WERI-Rb-1 (cell line): ENCODE results near the gene RETREG3.

Source experiments
- DNase-seq: peaks from one replicate; pipeline ENCODE4 v3.0.0-alpha.2; 2020
- H3K27ac ChIP-seq: fragments of 250-450 bp; sonication (Bioruptor Pico); 2 replicates; pipeline ENCODE4 v1.5.1; 2020; ENCODE audit warnings: mild to moderate bottlenecking, moderate library complexity
- H3K27me3 ChIP-seq: fragments of 250-450 bp; sonication (Bioruptor Pico); 2 replicates; pipeline ENCODE4 v1.5.1; 2021; ENCODE audit warnings: mild to moderate bottlenecking, low read depth, moderate library complexity; ENCODE audit not compliant: insufficient read depth, severe bottlenecking
- H3K36me3 ChIP-seq: fragments of 250-450 bp; sonication (Bioruptor Pico); 2 replicates; pipeline ENCODE4 v1.5.1; 2020; ENCODE audit warnings: mild to moderate bottlenecking, moderate library complexity
- H3K4me3 ChIP-seq: 2 replicates; pipeline ENCODE4 v1.5.1; 2011; ENCODE audit warnings: low read depth, mild to moderate bottlenecking, control low read depth, low read length
- H3K9me3 ChIP-seq: fragments of 250-450 bp; sonication (Bioruptor Pico); 2 replicates; pipeline ENCODE4 v1.5.1; 2021; ENCODE audit warnings: mild to moderate bottlenecking, moderate library complexity; ENCODE audit not compliant: severe bottlenecking
- TF ChIP-seq, protein P1 (sequence below): IDR thresholded peaks from 2 replicates; pipeline ENCODE4 v1.5.1; 2011; ENCODE audit warnings: low read depth, mild to moderate bottlenecking, control low read depth, inconsistent platforms, low read length

Gene RETREG3

GRCh38 chr17:42581744-42582270 lies 27.4 kb downstream of the RETREG3 start:
- H3K36me3 ChIP-seq = peaks cover 72% of the 10 kb centered on the region
- H3K4me3 ChIP-seq = no peak overlapping the region
- no peaks in the 10 kb centered on the region for H3K9me3 ChIP-seq
- H3K27ac ChIP-seq = no peak overlapping the region
- TF ChIP-seq, protein P1, sequence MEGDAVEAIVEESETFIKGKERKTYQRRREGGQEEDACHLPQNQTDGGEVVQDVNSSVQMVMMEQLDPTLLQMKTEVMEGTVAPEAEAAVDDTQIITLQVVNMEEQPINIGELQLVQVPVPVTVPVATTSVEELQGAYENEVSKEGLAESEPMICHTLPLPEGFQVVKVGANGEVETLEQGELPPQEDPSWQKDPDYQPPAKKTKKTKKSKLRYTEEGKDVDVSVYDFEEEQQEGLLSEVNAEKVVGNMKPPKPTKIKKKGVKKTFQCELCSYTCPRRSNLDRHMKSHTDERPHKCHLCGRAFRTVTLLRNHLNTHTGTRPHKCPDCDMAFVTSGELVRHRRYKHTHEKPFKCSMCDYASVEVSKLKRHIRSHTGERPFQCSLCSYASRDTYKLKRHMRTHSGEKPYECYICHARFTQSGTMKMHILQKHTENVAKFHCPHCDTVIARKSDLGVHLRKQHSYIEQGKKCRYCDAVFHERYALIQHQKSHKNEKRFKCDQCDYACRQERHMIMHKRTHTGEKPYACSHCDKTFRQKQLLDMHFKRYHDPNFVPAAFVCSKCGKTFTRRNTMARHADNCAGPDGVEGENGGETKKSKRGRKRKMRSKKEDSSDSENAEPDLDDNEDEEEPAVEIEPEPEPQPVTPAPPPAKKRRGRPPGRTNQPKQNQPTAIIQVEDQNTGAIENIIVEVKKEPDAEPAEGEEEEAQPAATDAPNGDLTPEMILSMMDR = no peak
- DNase-seq = no peak
- H3K27me3 ChIP-seq = no peaks in the 10 kb centered on the region

DNA sequence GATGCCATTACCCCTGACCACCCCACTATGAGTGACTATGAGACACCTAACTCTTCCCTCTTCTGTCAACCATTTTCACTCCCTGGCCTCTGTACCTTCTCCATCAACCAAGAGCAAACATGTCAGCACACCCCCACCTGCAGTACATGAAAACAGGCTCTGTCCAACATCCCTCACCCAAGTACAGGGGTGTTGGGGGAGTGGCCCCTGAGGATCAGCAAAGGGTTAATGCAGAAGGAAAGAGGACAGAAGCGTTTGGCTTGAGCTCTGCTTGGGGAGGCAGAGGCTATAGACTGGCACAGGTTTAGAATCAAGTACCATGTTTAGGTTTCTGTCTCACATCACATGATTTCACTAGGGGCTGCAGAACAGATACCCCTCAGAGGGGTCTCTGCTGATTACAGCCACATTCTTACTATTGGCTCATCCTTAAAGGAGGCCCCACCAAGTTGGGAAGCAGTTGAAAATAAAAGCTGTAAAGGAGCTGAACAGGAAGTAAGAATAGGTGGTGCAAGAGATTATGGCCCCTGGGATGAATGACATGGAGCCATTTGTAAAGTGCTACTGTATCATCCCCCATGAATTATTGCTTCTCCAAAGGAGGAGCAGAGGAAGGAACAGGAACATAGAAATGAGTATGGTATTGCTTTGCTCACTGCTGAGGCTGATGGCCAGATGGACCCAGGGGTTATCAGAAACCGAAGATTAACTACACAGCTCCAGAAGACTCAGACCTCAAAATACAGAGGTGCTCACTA lies 29.2 kb downstream of the RETREG3 start:
- peak; percentile 47 for DNase-seq
- Histone ChIP-seq H3K27ac (peak overlapping the region; percentile 9), H3K4me3 (no peak overlapping the region), H3K36me3 (peaks cover 73% of the 10 kb centered on the region), H3K27me3 (no peaks in the 10 kb centered on the region), H3K9me3 (no peaks in the 10 kb centered on the region)
- TF ChIP-seq, protein P1 = no peak

DNA sequence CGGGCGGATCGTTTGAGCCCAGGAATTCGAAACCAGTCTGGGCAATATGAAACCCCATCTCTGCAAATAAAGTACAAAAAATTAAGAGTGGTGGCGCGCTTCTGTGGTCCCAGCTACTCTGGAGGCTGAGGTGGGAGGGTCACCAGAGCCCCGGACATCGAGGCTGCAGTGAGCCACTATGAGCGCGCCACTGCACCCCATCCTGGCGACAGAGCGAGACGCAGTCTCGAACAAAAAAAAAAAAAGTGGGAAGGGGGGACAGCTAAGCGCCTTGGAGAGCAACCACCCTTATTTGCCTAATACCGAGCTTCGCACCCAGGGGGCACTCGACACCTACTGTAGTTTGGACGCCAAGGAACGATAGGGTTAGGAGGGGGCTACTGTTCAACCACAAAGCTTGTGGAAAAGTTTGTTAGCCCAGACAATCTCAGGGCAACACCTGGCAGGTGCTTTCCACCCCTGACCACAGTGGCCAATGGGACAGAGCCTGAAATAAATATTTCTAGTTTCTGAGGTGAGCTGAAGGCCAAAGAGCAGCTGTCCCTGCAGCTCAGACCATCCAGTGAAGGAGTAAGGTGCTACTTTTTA lies 30.8 kb downstream of the RETREG3 start:
- no peaks in the 10 kb centered on the region for H3K9me3 ChIP-seq
- H3K27me3 ChIP-seq = no peaks in the 10 kb centered on the region
- H3K27ac ChIP-seq = peak overlapping the region; percentile 87
- peak overlapping the region; percentile 89 for H3K4me3 ChIP-seq
- H3K36me3 ChIP-seq = peaks cover 75% of the 10 kb centered on the region
- TF ChIP-seq, protein P1 = peak; percentile 89
- DNase-seq = peak; percentile 96

DNA sequence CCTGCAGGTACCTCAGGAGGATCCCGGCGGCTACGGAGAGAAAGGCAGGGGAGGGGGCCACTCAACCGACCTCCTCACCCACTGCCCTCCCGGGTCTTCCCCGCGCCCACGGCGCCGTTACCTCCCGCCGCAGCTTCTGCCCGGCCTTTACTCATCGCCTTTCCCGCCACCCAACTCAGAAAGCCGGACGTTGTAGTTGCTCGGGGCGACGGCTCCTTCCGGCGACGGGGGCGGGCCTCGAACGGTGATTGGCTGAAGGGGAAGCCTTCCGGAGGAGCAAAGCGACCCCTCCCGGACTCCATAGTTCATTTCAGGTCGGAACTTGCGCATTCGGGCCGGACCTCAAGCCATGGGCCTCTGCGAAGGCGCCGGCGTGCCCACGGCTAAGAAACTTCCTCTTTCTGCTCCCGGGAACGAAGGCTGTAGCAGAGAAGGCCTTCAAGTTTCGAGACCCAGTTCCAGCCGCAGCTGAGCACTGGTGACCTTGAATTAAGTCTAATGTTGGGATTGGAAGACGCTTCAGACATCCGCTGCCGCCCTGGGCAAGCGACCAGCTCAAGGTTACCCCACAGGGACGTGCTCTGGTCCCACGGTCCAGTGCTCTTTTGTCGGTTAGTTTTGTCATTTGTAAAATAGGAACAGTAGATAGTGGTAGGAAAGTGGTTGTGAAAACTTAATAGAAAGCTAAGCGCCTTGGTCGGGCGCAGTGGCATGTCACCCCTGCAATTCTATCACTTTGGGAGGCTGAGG lies 31.5 kb downstream of the RETREG3 start, which contains the start of gene PSMC3IP:
Gene PSMC3IP, minus strand, starts transcription at position 198 of the 750 bp plus-strand sequence. Its CDS starts 43 bp downstream, at position 155.
- peak; percentile 99 for DNase-seq
- no peaks in the 10 kb centered on the region for H3K27me3 ChIP-seq
- peak within 1 kb of the TSS; percentile 89 for H3K4me3 ChIP-seq
- peaks cover 75% of the 10 kb centered on the region for H3K36me3 ChIP-seq
- no peaks in the 10 kb centered on the region for H3K9me3 ChIP-seq
- TF ChIP-seq, protein P1 = peak; percentile 50
- H3K27ac ChIP-seq = peak within 1 kb of the TSS; percentile 87

DNA sequence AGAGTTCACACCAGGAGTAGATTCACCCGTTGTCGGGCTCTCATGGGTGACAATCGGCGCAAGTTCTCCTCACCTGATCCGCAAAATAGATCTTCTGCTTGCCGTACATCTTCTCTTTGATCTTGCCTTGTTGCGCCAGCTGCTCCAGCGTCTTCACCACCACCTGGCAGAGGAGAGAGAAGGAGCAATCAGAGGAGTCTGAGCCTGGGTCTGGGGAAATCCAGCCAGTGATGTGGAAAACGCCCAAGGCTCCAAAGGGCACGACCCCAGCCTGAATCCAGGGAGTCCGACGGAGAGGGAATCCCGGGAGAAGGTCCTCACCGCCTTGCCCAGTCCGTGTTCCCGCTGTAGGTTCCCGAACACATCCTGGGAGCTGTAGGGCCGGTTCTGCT lies 32.0 kb downstream of the RETREG3 start:
- Histone ChIP-seq H3K27ac (peak overlapping the region; percentile 87), H3K9me3 (no peaks in the 10 kb centered on the region), H3K4me3 (peak overlapping the region; percentile 89), H3K36me3 (peaks cover 75% of the 10 kb centered on the region), H3K27me3 (no peaks in the 10 kb centered on the region)
- DNase-seq = no peak
- TF ChIP-seq, protein P1 = no peak
